Measurements from ENCODE around the gene TXNDC11.

DNA sequence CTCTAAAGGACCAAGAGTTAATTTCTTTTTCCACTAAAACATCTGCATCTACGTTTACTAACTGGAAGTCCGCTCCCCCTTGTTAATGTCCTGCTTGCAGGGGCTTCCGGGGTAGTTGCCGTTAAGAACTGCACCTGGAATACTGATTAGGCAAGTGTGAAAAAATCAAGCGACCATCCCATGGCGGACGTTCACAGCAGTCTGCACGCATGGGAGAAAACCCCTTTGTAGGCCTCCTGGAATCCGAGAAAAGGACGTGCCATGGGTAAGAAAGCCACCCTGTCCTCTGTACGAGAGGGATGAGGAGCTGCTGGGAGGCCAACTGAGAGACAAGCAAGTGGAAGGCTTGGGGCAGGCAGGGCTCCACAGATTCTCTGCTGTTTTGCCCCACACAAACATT, 59.5 kb downstream of the TXNDC11 start:
- TF ChIP-seq EZH2phosphoT487 (IDR thresholded peaks at IDR 0.05; ENCODE audit: insufficient read depth, low read depth) (no peak), EZH2 (IDR thresholded peaks at IDR 0.05; ENCODE audit: insufficient read depth, poor library complexity, severe bottlenecking) (no peak)

All from GM23248 (cell line).